Measurements from ENCODE around the gene ADCY1. TPM values are rescaled to one million over a fixed set of nuclear protein-coding genes. Genes with fewer than 3 reads are reported as not detected.

ADCY1 gene
- total RNA-seq, 2 experiments from 2014 or later = 0.03 TPM; not detected in 1

DNA sequence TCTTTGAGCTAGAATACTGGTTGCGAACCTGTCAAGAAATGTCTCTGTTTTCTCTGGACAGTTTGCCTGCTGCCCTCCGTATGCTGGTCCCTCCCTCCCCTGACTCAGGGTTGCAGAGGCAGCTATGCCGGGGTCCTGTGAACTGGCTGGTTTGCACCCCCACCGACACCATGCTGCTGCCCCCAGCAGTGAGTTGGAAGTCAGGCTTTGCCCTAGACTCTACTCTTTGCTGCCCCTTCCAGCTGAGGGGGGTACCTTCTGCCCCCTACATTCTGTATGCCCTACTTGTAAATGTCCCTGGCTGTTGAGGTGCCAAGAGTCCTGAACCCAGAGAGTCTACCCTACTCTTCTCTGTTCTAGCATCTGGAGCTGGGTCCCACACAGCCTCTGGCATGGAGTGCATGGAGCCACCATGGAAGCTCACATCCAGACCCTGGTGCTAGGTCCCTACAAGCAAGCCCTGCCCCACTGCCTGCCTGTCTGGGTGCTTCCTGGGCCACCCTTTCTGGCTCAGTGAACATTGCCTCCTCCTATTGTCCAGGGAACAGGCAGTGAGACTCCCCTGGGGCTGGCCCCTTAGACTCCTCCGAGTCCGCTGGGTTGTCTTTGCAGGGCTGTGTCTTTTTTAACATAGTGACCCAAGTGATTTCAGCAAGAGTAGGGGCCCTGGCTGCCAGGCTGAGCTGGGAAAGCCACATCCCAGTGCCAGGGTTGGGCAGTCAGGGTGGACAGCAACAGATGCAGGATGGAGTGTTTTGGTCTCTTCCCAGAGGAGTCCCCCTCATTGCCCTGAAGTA lies 138.9 kb downstream of the ADCY1 start:
- H3K4me1 ChIP-seq (ENCODE audit: insufficient read depth, low read length) = no peaks in the 10 kb centered on the region
- ChIA-PET POLR2A (no interaction called here), CTCF (no interaction called here)
- Mint-ChIP-seq H3K4me1 (ENCODE audit: low read depth) (no peaks in the 10 kb centered on the region), H3K27ac (no peak overlapping the region), H3K9me3 (no peaks in the 10 kb centered on the region), H3K27me3 (peaks cover 9% of the 10 kb centered on the region), H3K36me3 (ENCODE audit: low read depth) (no peaks in the 10 kb centered on the region), H3K4me3 (no peak overlapping the region)
- H3K36me3 ChIP-seq (ENCODE audit: insufficient read depth, low read length) = no peaks in the 10 kb centered on the region
- no peak overlapping the region for H3K27ac ChIP-seq (ENCODE audit: low read depth in 1 of 2, low read length in 2 of 2)
- TF ChIP-seq CTCF (IDR thresholded peaks at IDR 0.05) = no peak
- DNase-seq (no peak), ATAC-seq (ENCODE audit: poor library complexity) (no peak)
- H3K27me3 ChIP-seq (ENCODE audit: control insufficient read depth in 1 of 2, insufficient read depth in 2 of 2, low read length in 2 of 2) = no peaks in the 10 kb centered on the region
- intact Hi-C loops (cut with DNase I, micrococcal nuclease) = no loop called here
- H3K9me3 ChIP-seq (ENCODE audit: control insufficient read depth in 1 of 2, insufficient read depth in 1 of 2, low read length in 2 of 2) = no peaks in the 10 kb centered on the region
- no peak overlapping the region for H3K4me3 ChIP-seq (ENCODE audit: low read length)

- Mint-ChIP-seq H3K4me1 (ENCODE audit: low read depth) (no peaks in the 10 kb centered on the region), H3K4me3 (no peak overlapping the region), H3K27ac (no peak overlapping the region), H3K9me3 (no peaks in the 10 kb centered on the region), H3K36me3 (ENCODE audit: low read depth) (no peaks in the 10 kb centered on the region), H3K27me3 (peaks cover 9% of the 10 kb centered on the region)
- no peaks in the 10 kb centered on the region for H3K36me3 ChIP-seq (ENCODE audit: insufficient read depth, low read length)
- no peak overlapping the region for H3K4me3 ChIP-seq (ENCODE audit: low read length)
- intact Hi-C loops (cut with DNase I, micrococcal nuclease) = no loop called here
- ChIA-PET POLR2A (no interaction called here), CTCF (no interaction called here)
- no peak for TF ChIP-seq CTCF (IDR thresholded peaks at IDR 0.05)
- ATAC-seq (ENCODE audit: poor library complexity) (no peak), DNase-seq (no peak)
- no peak overlapping the region for H3K27ac ChIP-seq (ENCODE audit: low read depth in 1 of 2, low read length in 2 of 2)
- no peaks in the 10 kb centered on the region for H3K27me3 ChIP-seq (ENCODE audit: control insufficient read depth in 1 of 2, insufficient read depth in 2 of 2, low read length in 2 of 2)
- no peaks in the 10 kb centered on the region for H3K9me3 ChIP-seq (ENCODE audit: control insufficient read depth in 1 of 2, insufficient read depth in 1 of 2, low read length in 2 of 2)
- no peaks in the 10 kb centered on the region for H3K4me1 ChIP-seq (ENCODE audit: insufficient read depth, low read length)
Observed at GRCh38 chr7:45713669-45714520, 139.7 kb downstream of the ADCY1 start.

GRCh38 chr7:45714521-45714820 lies 140.3 kb downstream of the ADCY1 start:
- intact Hi-C loops (cut with DNase I, micrococcal nuclease) = no loop called here
- H3K36me3 Mint-ChIP-seq (ENCODE audit: low read depth) = no peaks in the 10 kb centered on the region
- no peaks in the 10 kb centered on the region for H3K9me3 Mint-ChIP-seq
- no peaks in the 10 kb centered on the region for H3K4me1 Mint-ChIP-seq (ENCODE audit: low read depth)
- no peaks in the 10 kb centered on the region for H3K36me3 ChIP-seq (ENCODE audit: insufficient read depth, low read length)
- no peak for ATAC-seq (ENCODE audit: poor library complexity)
- no peaks in the 10 kb centered on the region for H3K27me3 ChIP-seq (ENCODE audit: control insufficient read depth in 1 of 2, insufficient read depth in 2 of 2, low read length in 2 of 2)
- ChIA-PET POLR2A (no interaction called here), CTCF (no interaction called here)
- no peak overlapping the region for H3K27ac ChIP-seq (ENCODE audit: low read depth in 1 of 2, low read length in 2 of 2)
- peaks cover 9% of the 10 kb centered on the region for H3K27me3 Mint-ChIP-seq
- DNase-seq = no peak
- no peak overlapping the region for H3K4me3 ChIP-seq (ENCODE audit: low read length)
- no peak for TF ChIP-seq CTCF (IDR thresholded peaks at IDR 0.05)
- H3K4me1 ChIP-seq (ENCODE audit: insufficient read depth, low read length) = no peaks in the 10 kb centered on the region
- no peaks in the 10 kb centered on the region for H3K9me3 ChIP-seq (ENCODE audit: control insufficient read depth in 1 of 2, insufficient read depth in 1 of 2, low read length in 2 of 2)
- no peak overlapping the region for H3K27ac Mint-ChIP-seq
- H3K4me3 Mint-ChIP-seq = no peak overlapping the region

Data from CD4-positive, alpha-beta T cell (primary cell).